ENCODE measurements around the gene CEMIP.

The CEMIP gene

DNA sequence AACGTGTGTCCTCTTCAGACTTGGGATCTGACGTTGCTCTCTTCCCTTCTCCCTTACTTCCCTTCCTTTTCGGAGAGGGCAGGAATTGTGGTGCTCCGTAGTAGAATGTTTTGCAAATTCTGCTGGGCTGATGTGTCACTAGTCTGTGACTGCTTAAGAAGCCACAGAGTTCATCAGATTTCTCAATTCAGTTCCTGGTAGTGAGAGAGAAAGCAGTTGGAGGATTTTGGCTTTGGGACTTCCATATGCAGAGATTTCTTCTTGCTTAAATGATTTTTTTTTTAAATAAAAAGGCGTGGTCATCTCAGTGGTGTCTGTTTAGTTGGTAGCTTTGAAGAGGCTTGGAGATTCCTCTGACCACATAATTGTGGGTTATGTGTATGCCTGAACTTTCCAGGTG, 10.1 kb downstream of the CEMIP start:
- DNase-seq: peak; percentile 75

DNA sequence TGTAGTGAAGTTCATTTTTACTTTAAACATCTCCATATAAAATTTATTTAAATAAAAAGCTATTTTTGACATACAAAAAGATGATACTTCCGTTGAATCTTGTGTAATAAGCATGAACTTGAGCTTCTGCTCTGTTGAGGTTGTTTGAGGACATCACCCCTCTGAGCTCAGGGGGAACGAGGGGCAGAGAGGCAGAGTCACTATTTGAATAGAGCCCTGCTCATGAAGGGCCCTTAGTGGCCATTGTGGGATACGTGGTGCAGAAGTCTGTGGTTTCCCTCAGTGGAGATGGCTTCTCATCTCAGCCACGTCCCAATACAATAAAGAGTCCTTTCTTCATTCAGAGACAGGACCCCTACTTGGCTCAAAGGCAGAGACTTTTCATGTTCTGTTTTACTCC, 10.6 kb downstream of the CEMIP start:
- DNase-seq: no peak

GRCh38 chr15:80790236-80790635, 11.1 kb downstream of the CEMIP start:
- no peak for DNase-seq

- no peak for DNase-seq
Measured at GRCh38 chr15:80791004-80791403, 11.8 kb downstream of the CEMIP start.

GRCh38 chr15:80796407-80796806, 17.2 kb downstream of the CEMIP start:
- DNase-seq: no peak

DNA sequence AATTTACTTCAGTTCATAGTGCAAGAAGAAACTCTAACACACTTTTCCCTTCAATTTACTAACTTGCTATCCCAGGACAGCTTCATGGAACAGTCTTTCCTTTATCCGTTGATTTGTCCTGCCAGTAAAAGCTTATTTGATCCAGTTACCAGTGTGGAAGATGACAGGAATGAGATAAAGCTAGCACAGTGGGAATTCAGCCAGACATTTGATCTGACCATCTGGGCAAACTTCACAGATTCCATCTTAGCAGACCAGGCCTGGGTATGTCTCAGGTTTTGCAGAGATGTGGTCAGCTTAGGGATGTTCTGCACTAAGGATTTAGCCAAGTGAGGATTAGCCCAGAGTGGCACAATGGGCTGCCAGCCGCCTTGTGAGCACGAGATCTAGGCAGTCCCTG, 19.7 kb downstream of the CEMIP start:
- DNase-seq: no peak

- DNase-seq: no peak
Measured at GRCh38 chr15:80800067-80800466, 20.9 kb downstream of the CEMIP start.

DNA sequence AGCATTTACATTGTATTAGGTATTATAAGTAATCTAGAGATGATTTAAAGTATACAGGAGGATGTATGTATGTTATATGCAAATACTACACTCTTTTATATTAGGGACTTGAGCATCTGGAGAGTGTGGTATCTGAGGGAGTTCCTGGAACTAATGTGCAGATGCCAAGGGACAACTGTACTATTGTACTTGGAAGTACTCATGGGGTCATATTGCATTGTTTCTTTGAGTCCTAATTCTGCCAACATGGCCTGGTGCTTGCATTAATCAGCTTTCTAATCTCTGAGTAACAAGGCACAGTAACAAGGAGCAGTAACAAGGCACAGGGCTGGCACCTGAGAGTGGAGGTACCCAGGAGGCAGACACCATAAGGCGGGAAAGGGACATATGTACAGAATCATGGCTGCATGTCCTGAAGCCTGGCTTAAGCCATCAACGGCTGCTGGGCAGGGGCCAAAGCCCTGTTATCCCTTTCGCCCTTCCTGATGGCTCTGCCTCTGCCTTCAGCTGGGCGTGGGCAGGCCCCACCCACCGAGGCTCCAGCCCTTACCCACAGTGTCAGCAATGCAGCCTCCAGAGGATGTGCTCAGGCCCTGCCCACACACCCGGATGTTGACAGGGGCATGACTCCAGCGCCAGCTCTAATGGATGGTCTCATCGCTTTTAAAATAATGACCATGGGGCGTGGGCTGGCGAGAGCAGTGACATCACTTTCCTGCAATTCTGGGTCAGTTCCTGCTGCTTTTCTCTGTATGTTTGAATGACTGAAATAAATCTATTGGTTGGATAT, 22.9 kb downstream of the CEMIP start:
- DNase-seq: no peak

DNA sequence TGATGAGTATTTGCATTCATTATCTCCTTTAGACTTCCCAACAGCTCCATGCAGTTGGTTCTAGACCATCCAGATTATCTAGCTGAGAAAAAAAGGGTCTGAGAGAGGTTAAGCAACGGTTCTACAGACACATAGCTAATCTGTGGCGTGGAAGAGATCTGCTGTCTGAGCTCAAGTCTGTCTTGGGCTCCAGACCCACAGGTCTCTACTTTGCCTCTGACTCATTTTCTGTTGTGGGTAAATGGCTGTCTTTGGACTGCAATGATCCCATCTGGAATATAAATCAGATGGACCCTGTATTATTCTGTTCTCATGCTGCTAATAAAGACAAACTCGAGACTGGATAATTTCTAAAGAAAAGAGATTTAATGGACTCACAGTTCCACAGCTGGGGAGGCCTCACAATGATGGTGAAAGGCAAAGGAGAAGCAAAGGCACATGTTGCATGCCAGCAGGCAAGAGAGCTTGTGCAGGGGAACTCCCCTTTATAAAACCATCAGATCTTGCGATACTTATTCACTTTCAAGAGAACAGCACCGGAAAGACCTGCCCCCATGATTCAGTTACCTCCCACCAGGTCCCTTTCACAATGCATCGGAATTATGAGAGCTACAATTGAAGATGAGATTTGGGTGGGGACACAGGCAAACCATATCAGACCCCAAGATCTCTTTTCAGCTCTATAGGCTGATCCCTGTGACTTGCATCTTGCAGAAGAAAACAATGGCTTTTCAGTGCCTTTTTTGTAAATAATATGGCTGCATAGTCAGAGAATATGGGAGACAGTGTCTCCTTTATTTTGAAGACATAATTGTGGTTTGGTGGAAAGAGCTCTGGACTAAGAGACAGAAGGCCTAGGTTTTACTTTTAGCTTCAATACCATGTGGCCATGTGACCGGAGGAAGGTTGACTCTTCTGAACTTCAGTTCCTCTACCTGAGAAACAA, 24.7 kb downstream of the CEMIP start:
- no peak for DNase-seq

GRCh38 chr15:80804970-80805495, 25.9 kb downstream of the CEMIP start:
- no peak for DNase-seq

- no peak for DNase-seq
Measured at GRCh38 chr15:80811781-80812315, 32.7 kb downstream of the CEMIP start.

DNA sequence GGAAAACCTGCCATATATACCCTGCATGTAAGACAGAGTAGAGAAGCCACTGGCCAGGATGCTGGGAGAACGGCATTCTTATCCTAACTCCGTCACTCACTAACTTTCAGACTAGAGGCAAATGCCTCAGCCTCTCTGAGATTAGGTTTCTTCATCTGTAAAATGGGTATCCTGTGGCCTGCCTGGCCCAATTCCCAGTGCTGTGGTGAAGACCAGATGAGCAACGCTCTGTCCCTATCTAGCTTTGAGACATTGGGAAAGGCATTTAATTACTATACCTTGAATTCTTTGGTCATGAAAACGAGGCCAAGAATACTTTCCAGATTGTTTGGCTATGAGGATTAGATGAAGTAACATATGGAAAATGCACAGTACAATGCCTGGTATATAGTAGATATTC, 35.9 kb downstream of the CEMIP start:
- DNase-seq: peak; percentile 43

- DNase-seq: no peak
Measured at GRCh38 chr15:80816049-80816653, 37.0 kb downstream of the CEMIP start.

DNA sequence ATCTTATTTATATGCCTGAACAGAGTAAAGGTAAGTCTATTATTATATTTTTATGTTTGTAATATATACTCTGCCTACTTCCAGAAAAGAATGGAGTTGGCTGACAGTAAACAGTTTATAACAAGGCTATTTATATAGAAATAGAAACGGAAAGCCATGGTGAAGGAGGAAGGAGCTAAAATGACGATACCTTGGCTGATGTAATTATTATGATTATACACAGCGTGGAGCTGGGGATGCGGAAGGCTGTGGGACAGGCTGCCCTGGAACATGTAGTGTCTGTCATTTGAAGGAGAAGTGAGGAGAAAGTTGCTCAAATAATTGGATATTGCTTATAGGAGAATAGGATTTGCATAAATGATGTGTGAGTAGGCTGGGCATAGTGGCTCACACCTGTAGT, 37.8 kb downstream of the CEMIP start:
- no peak for DNase-seq

GRCh38 chr15:80817901-80818300, 38.7 kb downstream of the CEMIP start:
- no peak for DNase-seq

GRCh38 chr15:80819001-80819400, 39.8 kb downstream of the CEMIP start:
- no peak for DNase-seq

DNA sequence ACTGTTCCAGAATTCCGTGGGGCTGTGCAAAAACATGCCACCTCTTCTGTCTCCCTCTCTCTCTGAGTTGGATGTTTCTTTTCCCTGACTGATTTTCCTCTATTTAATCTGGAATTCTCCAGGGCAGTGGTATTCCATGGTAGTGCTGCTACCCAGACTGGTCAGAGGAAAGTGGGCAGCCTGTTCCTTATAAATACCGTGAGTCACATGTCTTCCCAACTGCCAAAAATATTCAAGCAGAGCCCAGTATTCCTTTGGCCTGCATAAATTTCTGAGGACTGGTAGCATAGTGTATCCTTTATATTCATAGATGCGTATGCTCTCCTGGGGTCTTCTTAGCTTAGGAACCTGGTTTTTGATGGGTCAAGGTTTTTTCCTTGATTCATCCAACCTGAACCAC, 40.9 kb downstream of the CEMIP start:
- DNase-seq: no peak

DNA sequence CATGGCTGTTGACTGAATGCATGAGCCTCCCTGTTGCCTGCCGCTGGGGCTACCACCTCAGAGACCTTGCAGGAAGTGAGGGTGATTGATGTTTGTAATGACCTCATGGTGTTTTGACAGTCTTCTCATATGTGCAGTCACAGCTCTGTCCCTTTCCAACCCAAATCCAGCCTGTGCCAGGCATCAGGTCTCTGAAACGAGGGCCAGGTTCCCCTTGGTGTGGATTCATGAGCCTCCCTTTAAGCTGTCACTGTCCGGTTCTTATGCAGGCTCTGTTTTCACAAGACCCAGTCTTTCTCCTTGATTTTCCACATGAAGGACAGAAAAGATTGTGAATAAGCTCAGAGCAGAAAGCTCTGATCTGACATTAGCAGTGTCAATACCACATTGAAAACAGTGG, 43.1 kb downstream of the CEMIP start:
- DNase-seq: no peak

GRCh38 chr15:80822676-80823075, 43.5 kb downstream of the CEMIP start:
- no peak for DNase-seq

GRCh38 chr15:80823120-80823519, 44.0 kb downstream of the CEMIP start:
- no peak for DNase-seq

DNA sequence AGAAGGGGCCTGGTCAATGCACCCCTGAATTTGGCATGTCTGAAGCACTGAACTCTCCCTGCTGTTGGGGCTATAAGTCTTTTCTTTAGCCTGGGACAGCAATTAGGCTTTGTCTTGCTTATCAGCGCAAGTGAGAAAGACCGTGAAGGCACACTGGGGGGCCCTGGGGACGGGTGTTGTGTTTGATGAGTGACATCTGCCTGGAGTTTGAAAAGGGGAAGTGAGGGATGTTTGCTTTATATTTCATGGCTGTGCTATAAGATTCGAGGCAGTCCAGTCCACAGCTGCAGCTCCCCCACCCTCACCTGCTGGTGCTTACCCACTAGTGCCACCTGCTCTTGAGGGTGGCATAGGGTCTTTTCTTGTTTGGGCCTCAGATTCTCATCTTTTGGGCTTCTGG, 44.8 kb downstream of the CEMIP start:
- no peak for DNase-seq

- no peak for DNase-seq
Measured at GRCh38 chr15:80825361-80826030, 46.3 kb downstream of the CEMIP start.

DNA sequence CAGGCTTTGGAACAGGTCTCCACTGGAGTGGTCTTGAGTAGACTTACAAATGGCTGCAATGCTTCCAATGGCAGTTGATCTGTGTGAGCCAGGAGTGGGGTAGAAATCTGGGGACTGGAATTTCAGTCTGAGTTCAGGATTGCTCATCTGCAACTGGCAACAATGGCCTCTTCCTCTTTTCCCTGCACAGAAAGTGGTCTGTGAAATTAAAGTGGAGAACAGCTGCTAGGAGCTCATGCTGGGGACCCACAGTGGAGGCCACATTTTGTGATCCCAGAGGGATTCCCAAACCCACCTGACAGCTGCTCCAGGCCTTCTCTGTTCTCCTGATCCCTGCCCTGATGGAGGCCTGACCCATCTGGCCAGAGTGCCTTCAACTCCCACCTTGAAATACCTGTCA, 49.6 kb downstream of the CEMIP start:
- no peak for DNase-seq
